MG63 (cell line): ENCODE results near the gene OR10A6. TPM values are rescaled to one million over a fixed set of nuclear protein-coding genes. Genes with fewer than 3 reads are reported as not detected.

Experiments
- DNase-seq: peaks from one replicate; pipeline ENCODE4 v3.0.0-alpha.2; 2020
- H3K27me3 ChIP-seq: fragments of 250-450 bp; sonication (Bioruptor Pico); 2 replicates; pipeline ENCODE4 v1.5.1; 2020; ENCODE audit warnings: mild to moderate bottlenecking, moderate library complexity
- H3K36me3 ChIP-seq: fragments of 250-450 bp; sonication (Bioruptor Pico); 2 replicates; pipeline ENCODE4 v1.5.1; 2020; ENCODE audit warnings: mild to moderate bottlenecking, moderate library complexity
- H3K4me3 ChIP-seq: fragments of 250-450 bp; sonication (Bioruptor Pico); 2 replicates; pipeline ENCODE4 v1.5.1; 2020; ENCODE audit warnings: mild to moderate bottlenecking, moderate library complexity
- H3K9me3 ChIP-seq: fragments of 250-450 bp; sonication (Bioruptor Pico); 2 replicates; pipeline ENCODE4 v1.5.1; 2020; ENCODE audit warnings: mild to moderate bottlenecking, moderate library complexity
- total RNA-seq: library from RNA; depleted of rRNA; stranded (reverse); fragments of >200 nt; shearing (Covaris generic); gene quantifications from 2 replicates; pipeline ENCODE4 v1.2.3, GENCODE V29; 2014; ENCODE audit warnings: low replicate concordance; rRNA removed

Gene OR10A6, protein sequence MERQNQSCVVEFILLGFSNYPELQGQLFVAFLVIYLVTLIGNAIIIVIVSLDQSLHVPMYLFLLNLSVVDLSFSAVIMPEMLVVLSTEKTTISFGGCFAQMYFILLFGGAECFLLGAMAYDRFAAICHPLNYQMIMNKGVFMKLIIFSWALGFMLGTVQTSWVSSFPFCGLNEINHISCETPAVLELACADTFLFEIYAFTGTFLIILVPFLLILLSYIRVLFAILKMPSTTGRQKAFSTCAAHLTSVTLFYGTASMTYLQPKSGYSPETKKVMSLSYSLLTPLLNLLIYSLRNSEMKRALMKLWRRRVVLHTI
- total RNA-seq, result not detected in 2 replicates

DNA sequence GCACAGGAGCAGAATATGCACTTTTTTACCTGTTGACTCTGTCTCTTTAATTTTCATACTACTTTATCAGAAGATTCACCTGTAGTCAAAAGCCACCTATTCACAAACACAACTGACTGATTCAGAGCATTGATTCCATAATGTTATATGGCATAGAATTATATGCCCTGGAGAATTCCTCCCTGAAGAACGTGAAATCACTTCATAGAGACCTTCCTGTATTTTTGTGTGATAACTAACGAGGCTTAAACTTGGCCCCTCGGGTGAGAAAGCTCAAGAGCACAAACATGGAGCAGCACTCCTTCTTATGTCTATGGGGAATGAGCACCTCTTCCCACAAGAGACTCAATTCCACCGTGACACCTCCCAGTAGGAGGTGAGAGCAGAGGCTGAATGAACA, at the start of gene OR10A6:
OR10A6 (minus strand) TSS at position 101 of the 400 bp plus-strand sequence. CDS start 2,606 bp downstream, outside the sequence.
- Histone ChIP-seq H3K36me3 (no peaks in the 10 kb centered on the region), H3K4me3 (no peak within 1 kb of the TSS), H3K27me3 (no peaks in the 10 kb centered on the region), H3K9me3 (peaks cover 2% of the 10 kb centered on the region; the same call in 1 of the 2 replicates)
- DNase-seq, result no peak

DNA sequence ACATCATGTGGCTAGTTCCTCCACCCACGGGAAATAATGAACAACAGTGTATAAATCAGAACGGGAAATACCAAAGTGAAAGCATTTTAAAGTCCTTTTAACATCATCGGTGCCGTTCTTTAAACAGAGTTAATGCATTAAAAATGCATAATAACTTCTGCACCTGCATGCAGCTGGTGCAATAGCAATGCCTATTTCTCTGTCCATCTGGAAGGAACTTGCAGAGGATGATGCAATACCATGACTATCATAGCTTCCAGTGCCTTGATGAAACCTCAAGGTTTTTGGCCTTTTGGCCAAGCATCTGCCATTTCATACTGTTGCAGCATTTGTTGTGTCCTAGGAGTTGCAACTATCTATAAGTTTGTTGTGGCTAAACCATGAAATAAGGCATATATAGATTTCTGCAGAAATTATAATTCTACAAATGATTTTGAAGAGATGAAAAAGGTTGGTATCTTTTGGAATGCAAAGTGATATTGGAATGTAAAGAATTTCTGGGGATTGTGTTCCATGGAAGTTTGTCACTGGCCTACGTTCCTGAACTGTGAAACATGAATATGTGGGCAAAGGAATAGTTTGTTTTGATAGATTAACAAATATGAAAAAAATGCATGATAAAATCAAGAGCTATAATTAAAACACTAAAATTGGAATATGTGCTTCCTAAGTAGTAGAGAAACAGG, 46.3 kb upstream of the OR10A6 start:
- Histone ChIP-seq H3K27me3 (no peaks in the 10 kb centered on the region), H3K9me3 (no peaks in the 10 kb centered on the region), H3K36me3 (no peaks in the 10 kb centered on the region), H3K4me3 (0 out of 2 replicates have a peak overlapping the region, but pooled peaks have one; percentile 5)
- DNase-seq, result peak; percentile 50

DNA sequence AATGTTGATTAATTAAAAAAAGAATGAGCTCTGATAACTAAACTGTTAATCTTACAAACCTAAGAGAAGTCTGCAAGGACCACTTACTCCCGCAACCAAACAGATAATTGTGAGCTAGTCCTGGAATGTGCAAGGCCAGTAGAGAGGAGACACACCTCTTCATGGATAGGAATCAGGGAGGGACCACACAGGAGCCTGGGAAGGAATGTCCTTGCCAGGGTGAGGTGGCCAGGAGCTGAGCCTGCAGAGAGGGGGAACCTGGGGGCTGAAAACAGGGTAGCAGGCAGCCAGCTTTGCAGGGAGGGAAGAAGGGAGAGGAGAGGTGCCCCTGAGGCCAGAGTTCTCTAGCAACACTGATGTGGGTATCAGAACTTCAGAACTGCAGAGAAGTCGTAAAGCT, 43.6 kb upstream of the OR10A6 start:
- Histone ChIP-seq H3K27me3 (no peaks in the 10 kb centered on the region), H3K4me3 (no peak overlapping the region), H3K9me3 (no peaks in the 10 kb centered on the region), H3K36me3 (no peaks in the 10 kb centered on the region)
- no peak for DNase-seq

DNA sequence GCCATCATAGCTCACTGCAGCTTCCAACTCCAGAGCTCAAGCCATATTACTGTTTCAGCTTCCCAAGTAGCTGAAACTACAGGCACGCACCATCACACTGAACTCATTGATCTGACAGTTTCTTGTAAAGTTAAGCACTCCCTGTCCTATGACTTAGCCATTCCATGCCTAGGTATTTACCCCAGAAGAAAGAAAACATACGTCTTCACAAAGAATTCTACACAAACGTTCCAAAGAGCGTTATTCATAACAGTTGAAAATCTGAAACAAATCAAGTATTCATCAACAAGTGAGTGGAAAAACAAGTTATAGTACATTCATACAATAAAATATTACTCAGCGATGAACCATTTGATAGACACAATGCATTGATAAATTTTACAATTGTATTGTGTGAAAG, 41.9 kb upstream of the OR10A6 start:
- no peaks in the 10 kb centered on the region for H3K27me3 ChIP-seq
- no peak for DNase-seq
- H3K9me3 ChIP-seq, result no peaks in the 10 kb centered on the region
- no peaks in the 10 kb centered on the region for H3K36me3 ChIP-seq
- no peak overlapping the region for H3K4me3 ChIP-seq

DNA sequence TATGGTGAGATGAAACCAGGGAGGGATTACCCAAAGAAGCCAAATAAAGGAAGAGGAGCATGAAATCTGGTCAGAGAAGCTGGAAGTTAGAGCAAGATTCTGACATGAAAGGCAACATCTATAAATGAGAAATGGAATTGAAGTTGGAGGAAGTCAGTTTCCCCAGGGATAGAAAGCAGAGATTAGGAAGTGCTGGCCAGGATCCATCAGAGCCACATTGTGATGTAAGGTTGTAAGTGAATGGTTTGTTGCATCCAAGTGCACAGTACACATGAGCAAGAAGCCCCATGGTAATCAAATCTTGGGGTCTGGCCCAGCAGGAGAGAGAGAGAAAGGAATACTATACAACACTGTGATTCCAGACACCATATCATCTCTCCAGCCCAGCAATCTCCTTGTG, 40.8 kb upstream of the OR10A6 start:
- H3K9me3 ChIP-seq, result no peaks in the 10 kb centered on the region
- DNase-seq, result no peak
- no peak overlapping the region for H3K4me3 ChIP-seq
- H3K27me3 ChIP-seq, result no peaks in the 10 kb centered on the region
- no peaks in the 10 kb centered on the region for H3K36me3 ChIP-seq

DNA sequence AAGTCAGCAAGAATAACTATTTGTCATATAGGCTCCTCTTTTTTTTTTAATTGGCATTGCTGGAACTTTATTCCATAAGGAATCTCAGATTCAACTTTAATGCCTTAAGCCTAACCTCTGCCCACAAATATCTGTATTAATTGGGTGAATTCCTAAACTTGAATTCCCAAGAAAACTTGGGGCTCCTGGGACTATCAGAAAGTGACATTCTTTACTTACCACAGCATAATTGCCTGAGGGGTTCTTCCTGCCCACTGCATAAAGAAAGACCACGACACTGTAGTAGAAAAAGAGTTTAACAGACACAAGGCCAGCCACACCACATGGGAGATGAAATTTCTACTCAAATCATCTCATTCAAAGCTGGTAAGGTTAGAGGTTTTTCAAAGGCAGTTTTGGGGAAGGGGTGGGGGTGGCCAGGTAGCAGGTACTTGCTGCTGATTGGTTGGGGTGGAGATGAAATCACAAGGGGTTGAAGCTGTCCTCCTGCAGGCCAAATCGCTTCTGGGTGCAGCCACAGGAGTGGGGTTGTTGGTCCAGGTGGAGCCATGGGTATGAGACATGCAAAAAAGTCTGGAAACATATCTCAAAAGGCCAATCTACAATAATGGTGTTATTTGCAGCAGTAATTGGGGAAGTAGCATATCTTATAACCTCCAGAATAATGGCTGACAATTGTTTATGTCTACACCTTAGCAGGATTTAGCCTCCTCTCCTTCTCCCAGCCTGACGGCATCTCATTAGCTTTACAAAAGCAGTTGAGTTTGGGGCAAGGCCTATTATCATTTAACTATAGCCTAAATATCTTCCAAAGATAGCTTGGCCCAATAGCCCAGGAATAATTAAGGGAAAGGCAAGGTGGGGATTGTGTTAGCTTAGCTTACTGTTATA, 38.9 kb upstream of the OR10A6 start:
- no peaks in the 10 kb centered on the region for H3K36me3 ChIP-seq
- DNase-seq, result no peak
- H3K4me3 ChIP-seq, result no peak overlapping the region
- H3K27me3 ChIP-seq, result no peaks in the 10 kb centered on the region
- no peaks in the 10 kb centered on the region for H3K9me3 ChIP-seq

DNA sequence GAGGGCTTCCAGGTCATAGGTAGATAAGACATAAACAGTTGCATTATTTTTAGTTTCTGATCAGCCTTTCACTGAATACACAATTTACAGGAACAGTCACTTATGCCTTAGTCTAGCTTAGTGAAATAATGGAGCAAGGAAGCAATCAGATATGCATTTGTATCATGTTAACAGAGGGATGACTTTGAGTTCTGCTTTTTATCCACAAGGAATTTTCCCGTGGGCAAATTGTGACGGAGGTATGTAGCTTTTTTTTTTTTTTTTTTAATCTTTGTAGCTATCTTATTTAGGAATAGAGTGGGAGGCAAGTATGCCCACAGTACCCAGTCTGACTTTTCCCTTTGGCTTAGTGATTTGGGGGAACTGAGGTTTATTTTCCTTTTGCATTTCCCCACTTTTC, 37.6 kb upstream of the OR10A6 start:
- H3K27me3 ChIP-seq, result no peaks in the 10 kb centered on the region
- no peak for DNase-seq
- H3K36me3 ChIP-seq, result no peaks in the 10 kb centered on the region
- no peaks in the 10 kb centered on the region for H3K9me3 ChIP-seq
- H3K4me3 ChIP-seq, result no peak overlapping the region

DNA sequence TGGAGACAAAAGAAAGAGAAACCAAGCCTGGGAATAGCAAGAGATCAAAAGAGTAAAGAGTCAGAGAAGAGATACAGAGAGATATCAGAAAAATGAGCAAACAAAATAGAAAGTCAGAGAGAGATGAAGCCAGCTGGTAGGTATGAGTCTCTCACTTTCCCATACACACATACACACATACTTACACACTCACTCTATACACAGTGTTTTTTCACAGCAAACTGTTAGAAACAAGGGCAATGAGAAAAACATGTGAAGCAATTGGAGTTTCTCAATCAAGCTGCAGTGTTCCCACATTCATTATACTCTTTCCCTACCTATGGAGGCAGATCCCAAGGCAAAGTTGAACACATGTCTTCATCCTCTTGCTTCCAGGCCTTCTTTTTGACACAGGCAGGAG, 36.8 kb upstream of the OR10A6 start:
- Histone ChIP-seq H3K27me3 (no peaks in the 10 kb centered on the region), H3K9me3 (no peaks in the 10 kb centered on the region), H3K4me3 (no peak overlapping the region), H3K36me3 (no peaks in the 10 kb centered on the region)
- no peak for DNase-seq

DNA sequence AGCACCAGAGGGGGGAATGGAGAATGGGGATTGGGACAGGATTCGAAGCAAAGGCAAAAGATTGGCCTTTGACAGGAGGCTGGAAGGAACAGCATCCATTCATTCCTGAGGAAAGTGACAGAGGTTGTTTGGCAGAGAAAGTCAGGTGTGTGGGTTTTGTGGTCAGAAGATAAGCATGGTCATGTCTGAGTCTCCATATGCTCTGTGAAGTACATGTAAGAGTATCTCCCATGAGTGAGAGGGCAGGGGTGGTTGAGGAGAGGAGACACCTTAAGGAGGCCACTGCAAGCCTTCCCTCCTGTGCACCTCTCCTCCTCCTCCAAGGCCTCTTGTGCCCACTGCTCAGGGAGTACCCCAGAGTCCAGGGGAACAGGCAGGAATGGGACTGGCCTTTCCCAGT, 36.0 kb upstream of the OR10A6 start:
- H3K36me3 ChIP-seq, result no peaks in the 10 kb centered on the region
- no peaks in the 10 kb centered on the region for H3K9me3 ChIP-seq
- no peak overlapping the region for H3K4me3 ChIP-seq
- DNase-seq, result no peak
- no peaks in the 10 kb centered on the region for H3K27me3 ChIP-seq

DNA sequence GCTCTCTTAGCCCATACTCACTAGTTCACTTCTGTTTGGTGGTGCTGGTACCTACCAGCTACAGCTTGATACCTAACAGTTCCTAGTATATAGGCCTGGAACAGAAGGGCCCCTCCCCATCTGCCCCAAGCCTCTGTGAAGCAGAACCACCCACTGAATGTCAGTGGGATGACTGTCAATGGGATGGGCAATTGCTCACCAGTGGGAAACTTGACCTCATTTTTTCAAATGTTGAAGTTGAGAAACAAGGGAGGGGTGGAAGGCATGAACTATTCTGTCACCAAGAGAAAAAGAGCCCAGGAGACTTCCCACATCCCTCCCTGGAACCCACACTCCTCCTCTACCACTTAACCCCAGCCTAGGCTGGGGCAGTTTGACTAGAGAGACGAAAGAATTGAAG, 34.3 kb upstream of the OR10A6 start, which contains the start of gene NLRP10:
NLRP10 (minus strand) TSS at position 62 of the 400 bp plus-strand sequence. CDS start 1,952 bp downstream, outside the sequence.
- peak; percentile 85 for DNase-seq
- no peaks in the 10 kb centered on the region for H3K9me3 ChIP-seq
- no peaks in the 10 kb centered on the region for H3K36me3 ChIP-seq
- H3K27me3 ChIP-seq, result no peaks in the 10 kb centered on the region
- H3K4me3 ChIP-seq, result no peak within 1 kb of the TSS

DNA sequence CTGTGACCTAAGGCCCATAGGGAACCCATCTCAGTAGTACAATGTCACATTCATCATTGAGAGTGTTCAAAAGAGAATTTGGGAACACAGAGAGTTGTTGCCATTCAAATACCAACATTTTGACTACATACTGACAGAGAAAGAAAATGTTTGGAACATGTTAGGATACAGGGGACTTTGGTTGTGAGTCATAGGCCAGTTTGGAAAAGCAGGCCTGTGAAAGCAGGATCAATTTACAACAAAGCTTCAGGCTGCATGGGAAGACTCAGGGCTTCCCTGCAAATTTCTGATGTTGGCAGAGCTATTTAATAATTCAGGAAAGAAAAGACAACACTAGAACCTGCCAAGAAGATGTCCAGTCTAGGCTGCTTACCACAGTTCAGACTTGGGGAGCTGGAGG, 33.8 kb upstream of the OR10A6 start:
- peak; percentile 47 for DNase-seq
- Histone ChIP-seq H3K36me3 (no peaks in the 10 kb centered on the region), H3K9me3 (no peaks in the 10 kb centered on the region), H3K27me3 (no peaks in the 10 kb centered on the region), H3K4me3 (no peak overlapping the region)

DNA sequence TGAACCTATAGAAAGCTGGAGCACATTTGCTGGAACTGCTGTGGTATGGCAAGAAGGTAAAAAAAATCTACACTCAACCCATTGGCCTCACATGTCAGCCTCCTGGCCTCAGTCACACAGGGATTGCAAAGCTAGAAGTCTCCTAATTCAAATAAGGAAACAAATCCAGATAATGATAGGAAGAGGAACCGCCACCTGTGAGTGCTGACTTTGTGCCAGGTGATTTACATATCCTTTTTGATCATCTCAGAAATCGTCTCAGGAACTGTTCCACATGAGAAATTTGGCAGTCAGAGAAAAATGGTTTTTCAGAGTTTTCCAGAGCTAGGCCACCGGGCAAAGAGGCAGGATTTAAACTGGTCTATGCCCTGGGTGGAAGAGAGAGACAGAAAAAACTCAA, 33.2 kb upstream of the OR10A6 start:
- DNase-seq, result no peak
- no peaks in the 10 kb centered on the region for H3K27me3 ChIP-seq
- H3K36me3 ChIP-seq, result no peaks in the 10 kb centered on the region
- H3K4me3 ChIP-seq, result no peak overlapping the region
- no peaks in the 10 kb centered on the region for H3K9me3 ChIP-seq

DNA sequence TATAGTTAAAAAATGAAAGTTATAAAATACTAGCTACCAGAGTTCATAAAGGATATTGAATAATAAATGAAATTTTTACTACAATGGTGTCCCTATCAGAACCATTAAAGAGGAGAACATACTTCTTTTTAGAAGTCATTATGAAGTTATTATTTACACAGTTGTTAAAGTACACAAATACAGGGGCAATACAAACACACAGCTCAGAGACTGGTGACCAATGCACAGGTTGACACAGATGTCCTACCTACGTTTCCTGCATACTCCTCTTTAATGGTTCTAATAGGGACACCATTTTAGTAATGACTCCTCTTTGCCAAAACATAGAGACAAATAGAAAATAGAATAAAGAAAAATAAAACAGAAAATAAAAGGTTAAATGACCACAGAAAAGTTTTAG, 24.1 kb upstream of the OR10A6 start:
- H3K27me3 ChIP-seq, result no peaks in the 10 kb centered on the region
- H3K4me3 ChIP-seq, result no peak overlapping the region
- DNase-seq, result no peak
- H3K9me3 ChIP-seq, result 0 out of 2 replicates have a peak, but pooled peaks cover 3% of the 10 kb centered on the region
- H3K36me3 ChIP-seq, result no peaks in the 10 kb centered on the region

DNA sequence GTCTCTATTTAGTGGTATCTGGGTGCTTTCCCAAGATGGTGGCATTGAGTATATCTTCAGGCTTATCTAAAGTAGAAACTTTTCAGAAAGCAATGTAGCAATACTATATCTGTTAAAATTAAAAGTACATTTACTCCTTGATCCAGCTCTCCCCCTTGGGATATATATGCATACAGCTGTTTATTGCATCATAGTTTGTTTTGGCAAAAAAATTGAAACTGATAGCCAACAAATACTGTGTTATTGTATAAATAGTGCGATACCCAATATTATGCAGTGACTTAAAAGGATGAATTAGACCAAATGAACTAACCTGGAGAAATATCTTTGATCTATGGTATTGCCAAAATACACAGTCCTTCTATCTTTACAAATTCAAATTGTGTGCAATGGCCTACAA, 18.9 kb upstream of the OR10A6 start:
- 0 out of 2 replicates have a peak, but pooled peaks cover 2% of the 10 kb centered on the region for H3K9me3 ChIP-seq

DNA sequence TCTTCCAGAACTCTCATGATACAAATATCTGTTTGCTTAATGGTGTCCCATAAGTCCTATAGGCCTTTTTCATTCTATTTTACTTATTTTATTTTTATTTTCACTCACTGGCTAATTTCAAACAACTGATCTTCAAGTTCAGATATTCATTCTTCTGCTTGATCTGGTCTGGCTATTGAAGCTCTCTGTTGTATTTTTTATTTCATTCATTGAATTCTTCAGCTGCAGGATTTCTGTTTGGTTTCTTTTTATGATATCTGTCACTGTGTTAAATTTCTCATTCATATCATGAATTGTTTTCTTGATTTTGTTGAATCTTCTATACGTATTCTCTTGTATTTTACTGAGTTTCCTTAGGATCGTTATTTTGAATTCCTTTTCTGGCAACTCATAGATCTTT, 13.1 kb upstream of the OR10A6 start:
- Histone ChIP-seq H3K27me3 (no peaks in the 10 kb centered on the region), H3K36me3 (no peaks in the 10 kb centered on the region), H3K9me3 (peaks cover 5% of the 10 kb centered on the region), H3K4me3 (no peak overlapping the region)
- DNase-seq, result no peak

More for the DNA sequence above, 18.9 kb upstream of the OR10A6 start:
- no peak for DNase-seq
- no peaks in the 10 kb centered on the region for H3K36me3 ChIP-seq
- no peaks in the 10 kb centered on the region for H3K27me3 ChIP-seq
- H3K4me3 ChIP-seq, result no peak overlapping the region

DNA sequence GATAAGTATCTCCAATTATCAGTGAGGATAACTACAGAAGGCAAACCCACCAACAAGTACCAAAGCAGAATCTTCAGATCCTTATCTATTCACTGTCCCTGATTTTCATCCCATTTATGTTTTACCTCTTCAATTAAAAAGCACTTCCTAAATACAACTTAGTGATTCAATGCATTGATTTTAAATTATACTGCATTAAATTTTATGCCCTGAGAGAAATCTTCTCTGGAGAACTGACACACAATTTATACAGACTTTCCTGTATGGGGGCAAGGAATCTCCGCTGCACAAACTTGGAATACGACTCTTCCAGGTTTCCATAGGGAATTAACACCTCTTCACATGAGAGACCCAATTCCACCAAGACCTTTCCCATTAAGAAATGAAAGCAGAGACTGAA, 10.5 kb upstream of the OR10A6 start, which contains the start of gene OR10A3:
OR10A3 (minus strand) TSS at position 101 of the 400 bp plus-strand sequence. CDS start 2,188 bp downstream, outside the sequence.
- Histone ChIP-seq H3K9me3 (peaks cover 5% of the 10 kb centered on the region), H3K36me3 (no peaks in the 10 kb centered on the region), H3K27me3 (no peaks in the 10 kb centered on the region), H3K4me3 (no peak within 1 kb of the TSS)
- no peak for DNase-seq

DNA sequence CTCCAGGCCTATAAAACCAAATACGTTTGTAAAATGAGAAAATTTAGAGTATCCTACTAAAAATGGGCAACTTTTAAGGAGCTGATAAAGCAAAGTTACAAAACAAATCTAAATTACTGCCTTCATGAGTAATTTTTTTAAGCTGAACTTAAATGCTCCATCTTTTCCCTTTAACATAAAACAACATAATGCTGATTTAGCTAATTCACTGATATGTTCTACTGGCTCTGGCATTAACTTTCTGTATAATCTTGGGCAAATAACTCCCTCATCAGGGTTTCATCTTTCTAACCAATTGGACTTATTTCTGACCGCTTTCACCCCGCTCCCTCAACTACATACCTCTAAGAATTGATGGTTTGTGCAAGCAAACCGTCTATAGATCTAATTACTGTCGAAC, 10.1 kb upstream of the OR10A6 start:
- H3K9me3 ChIP-seq, result peaks cover 5% of the 10 kb centered on the region
- no peak for DNase-seq
- no peaks in the 10 kb centered on the region for H3K36me3 ChIP-seq
- no peak overlapping the region for H3K4me3 ChIP-seq
- no peaks in the 10 kb centered on the region for H3K27me3 ChIP-seq
